ENCODE measurements around the gene AUTS2. TPM values are rescaled to one million over a fixed set of nuclear protein-coding genes. Genes with fewer than 3 reads are reported as not detected.
A peak's percentile ranks its signal among the peaks of the same experiment; 100 is the strongest.

AUTS2 gene
- total and polyA plus RNA-seq, 2 of the 8 experiments (the other 6 are each of a cell fraction or from before 2014, with no cell fraction given): 25.9 to 101 TPM

GRCh38 chr7:70040970-70041766, 442.9 kb downstream of the AUTS2 start (continued):
- TF ChIP-seq ATF2 (IDR thresholded peaks at IDR 0.05; ENCODE audit: low read length) (no peak), CHD2 (IDR thresholded peaks at IDR 0.05; ENCODE audit: low read length) (no peak), CTCF (IDR thresholded peaks at IDR 0.05; ENCODE audit: control extremely low read depth in 1 of 3, insufficient read depth in 1 of 3, low read depth in 1 of 3, low read length in 3 of 3) (peak in 1 of 3 experiments; percentile 33; a peak in 2 of 4 replicates)
